HUES64 (cell line): ENCODE data around the gene HSH2D.

Experiments used
- H3K27ac ChIP-seq: 2 replicates; pipeline ENCODE4 v1.7.0; 2013; ENCODE audit warnings: low read depth, low read length, inconsistent platforms
- H3K27me3 ChIP-seq: 2 replicates; pipeline ENCODE4 v1.6.1; 2013; ENCODE audit warnings: mild to moderate bottlenecking, low read length; ENCODE audit not compliant: insufficient read depth
- H3K36me3 ChIP-seq: 2 replicates; pipeline ENCODE4 v1.6.1; 2013; ENCODE audit warnings: mild to moderate bottlenecking, low read length; ENCODE audit not compliant: insufficient read depth
- H3K4me1 ChIP-seq: 2 replicates; pipeline ENCODE4 v1.6.1; 2013; ENCODE audit warnings: mild to moderate bottlenecking, low read length, moderate library complexity; ENCODE audit not compliant: insufficient read depth
- H3K4me3 ChIP-seq: 2 replicates; pipeline ENCODE4 v1.5.1; 2013; ENCODE audit warnings: mild to moderate bottlenecking, low read length, moderate library complexity
- H3K9ac ChIP-seq: 2 replicates; pipeline ENCODE4 v1.6.1; 2013; ENCODE audit warnings: mild to moderate bottlenecking, low read depth, low read length
- H3K9me3 ChIP-seq: 2 replicates; pipeline ENCODE4 v1.6.1; 2013; ENCODE audit warnings: low read depth, low read length; ENCODE audit not compliant: insufficient read depth
- WGBS: fragments of 150-250, 120-280 bp; methylation state at CpG from one replicate; pipeline ENCODE4 v1.1.7; 2013; ENCODE audit warnings: missing lambda C conversion rate; 5-methylcytosine and 5-hydroxymethylcytosine counted together

Gene HSH2D

DNA sequence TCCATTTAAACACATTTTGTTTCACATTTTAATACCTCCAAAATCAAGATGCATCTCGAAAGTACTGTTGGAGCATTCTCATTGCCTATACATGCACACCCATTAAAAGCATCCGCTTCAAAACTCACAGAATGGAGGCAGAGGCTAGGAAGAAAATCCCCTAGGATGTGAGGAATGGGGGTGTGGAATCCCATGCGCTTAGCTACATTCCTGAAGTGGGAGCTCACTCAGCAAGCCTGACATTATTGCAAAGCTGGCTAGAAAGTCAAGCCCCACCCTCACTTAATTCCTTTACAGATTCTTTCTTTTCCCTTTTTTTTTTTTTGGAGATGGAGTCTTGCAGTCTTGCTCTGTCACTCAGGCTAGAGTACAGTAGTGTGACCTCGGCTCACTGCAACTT lies 37.1 kb downstream of the HSH2D start:
- no peaks in the 10 kb centered on the region for H3K4me1 ChIP-seq
- H3K27me3 ChIP-seq = no peaks in the 10 kb centered on the region
- WGBS = 79% methylated on average over 4 of the region's 4 CpGs
- H3K9ac ChIP-seq = no peak overlapping the region
- no peaks in the 10 kb centered on the region for H3K36me3 ChIP-seq
- H3K9me3 ChIP-seq = 0 out of 2 replicates have a peak, but pooled peaks cover under 1% of the 10 kb centered on the region
- H3K4me3 ChIP-seq = no peak overlapping the region
- H3K27ac ChIP-seq = no peak overlapping the region

DNA sequence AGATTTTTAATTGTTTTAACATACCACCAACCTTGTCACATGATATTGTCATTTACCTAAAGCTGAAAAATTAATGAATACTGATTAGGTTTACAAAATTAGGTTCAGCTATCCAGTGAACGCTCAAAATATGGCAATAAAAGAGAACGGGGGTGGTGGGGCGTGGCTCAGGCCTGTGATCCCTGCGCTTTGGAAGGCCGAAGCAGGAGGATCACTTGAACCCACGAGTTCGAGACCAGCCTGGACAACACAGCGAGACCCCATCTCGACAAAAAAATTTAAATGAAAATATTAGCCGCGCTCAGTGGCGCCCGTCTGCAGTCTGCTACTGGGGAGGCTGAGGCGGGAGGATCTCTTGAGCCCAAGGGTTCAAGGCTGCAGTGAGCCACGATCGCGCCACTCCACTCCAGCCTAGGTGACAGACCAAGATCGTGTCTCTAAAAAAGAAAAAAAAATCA lies 41.2 kb downstream of the HSH2D start:
- Histone ChIP-seq H3K27ac (no peak overlapping the region), H3K9ac (no peak overlapping the region), H3K36me3 (peaks cover 24% of the 10 kb centered on the region), H3K4me1 (no peaks in the 10 kb centered on the region), H3K4me3 (peak overlapping the region; percentile 73), H3K27me3 (no peaks in the 10 kb centered on the region), H3K9me3 (no peaks in the 10 kb centered on the region)
- 72% methylated on average over 18 of the region's 18 CpGs for WGBS

DNA sequence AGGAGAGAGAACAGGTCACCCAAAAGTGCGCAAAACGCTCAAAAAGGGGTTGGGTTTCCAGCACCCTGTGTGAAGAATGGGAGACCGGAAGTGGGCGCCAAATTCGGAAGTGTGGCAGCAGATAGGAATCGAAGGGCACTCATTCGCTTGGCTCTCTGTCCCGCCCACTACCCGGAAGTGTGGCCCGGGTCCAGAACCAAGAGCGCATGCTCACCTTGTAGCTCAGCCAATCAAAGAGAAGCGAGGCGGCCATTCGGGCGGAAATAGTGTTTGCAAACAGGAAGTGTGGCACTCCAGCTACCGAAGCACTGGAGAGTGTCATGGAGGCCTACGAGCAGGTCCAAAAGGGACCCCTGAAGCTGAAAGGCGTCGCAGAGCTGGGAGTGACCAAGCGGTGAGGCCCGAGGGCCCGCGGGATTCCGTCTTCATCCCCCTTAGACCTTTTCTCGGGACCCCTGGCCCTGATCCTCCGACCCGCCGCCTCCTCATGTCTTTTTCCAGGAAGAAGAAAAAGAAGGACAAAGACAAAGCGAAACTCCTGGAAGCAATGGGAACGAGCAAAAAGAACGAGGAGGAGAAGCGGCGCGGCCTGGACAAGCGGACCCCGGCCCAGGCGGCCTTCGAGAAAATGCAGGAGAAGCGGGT lies 41.8 kb downstream of the HSH2D start, which contains the start of gene FAM32A:
TSS of gene FAM32A (plus strand) at position 288 of the 645 bp plus-strand sequence. CDS start at position 321, 33 bp downstream.
- Histone ChIP-seq H3K36me3 (peaks cover 29% of the 10 kb centered on the region), H3K4me3 (peak within 1 kb of the TSS; percentile 73), H3K4me1 (no peaks in the 10 kb centered on the region), H3K27me3 (no peaks in the 10 kb centered on the region), H3K9me3 (no peaks in the 10 kb centered on the region), H3K27ac (peak within 1 kb of the TSS; percentile 79), H3K9ac (peak within 1 kb of the TSS; percentile 90)
- WGBS = under 1% methylated on average over 39 of the region's 39 CpGs

DNA sequence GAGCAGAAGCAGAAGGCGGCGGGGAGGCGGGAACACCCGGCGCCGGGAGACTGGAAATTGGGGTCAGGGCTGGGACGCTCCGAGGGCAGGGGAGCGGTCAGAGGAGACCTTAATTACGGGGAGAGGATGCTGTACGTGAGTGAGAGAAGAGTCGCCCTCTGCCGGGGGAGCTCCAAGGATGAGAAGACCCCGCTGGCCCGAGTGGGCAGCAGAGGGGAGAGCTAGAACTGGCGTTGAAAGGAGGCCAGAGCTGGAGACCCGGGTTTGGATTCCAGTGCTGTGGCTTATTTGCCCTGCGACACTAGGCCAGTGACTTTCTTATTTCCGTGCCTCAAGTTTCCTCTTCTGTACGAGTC lies 42.3 kb downstream of the HSH2D start:
- WGBS = 4% methylated on average over 20 of the region's 20 CpGs
- Histone ChIP-seq H3K36me3 (peaks cover 34% of the 10 kb centered on the region), H3K27ac (peak overlapping the region; percentile 79), H3K27me3 (no peaks in the 10 kb centered on the region), H3K9ac (peak overlapping the region; percentile 90), H3K9me3 (no peaks in the 10 kb centered on the region), H3K4me3 (peak overlapping the region; percentile 73), H3K4me1 (no peaks in the 10 kb centered on the region)

DNA sequence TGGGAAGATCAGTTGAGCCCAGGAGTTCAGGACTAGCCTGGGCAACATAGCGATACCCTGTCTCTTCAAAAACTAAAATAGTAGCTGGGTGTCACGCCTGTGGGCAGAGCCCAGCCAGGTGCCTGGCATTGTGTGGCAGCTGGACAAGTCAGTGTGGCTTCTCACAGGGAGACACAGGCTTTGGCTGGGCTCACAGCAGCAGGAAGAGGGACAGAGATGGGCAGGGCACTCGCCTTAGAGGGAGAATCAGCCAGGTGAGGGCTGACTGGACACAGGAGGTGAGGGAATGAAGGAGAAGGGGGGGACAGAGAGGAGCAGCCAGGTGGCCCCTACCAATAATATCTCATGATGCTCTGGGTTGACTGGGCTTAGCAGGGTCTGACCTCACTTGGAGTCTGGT lies 45.0 kb downstream of the HSH2D start:
- Histone ChIP-seq H3K27ac (no peak overlapping the region), H3K36me3 (peaks cover 51% of the 10 kb centered on the region), H3K9me3 (no peaks in the 10 kb centered on the region), H3K9ac (no peak overlapping the region), H3K27me3 (no peaks in the 10 kb centered on the region), H3K4me1 (no peaks in the 10 kb centered on the region), H3K4me3 (no peak overlapping the region)
- 92% methylated on average over 3 of the region's 3 CpGs for WGBS

DNA sequence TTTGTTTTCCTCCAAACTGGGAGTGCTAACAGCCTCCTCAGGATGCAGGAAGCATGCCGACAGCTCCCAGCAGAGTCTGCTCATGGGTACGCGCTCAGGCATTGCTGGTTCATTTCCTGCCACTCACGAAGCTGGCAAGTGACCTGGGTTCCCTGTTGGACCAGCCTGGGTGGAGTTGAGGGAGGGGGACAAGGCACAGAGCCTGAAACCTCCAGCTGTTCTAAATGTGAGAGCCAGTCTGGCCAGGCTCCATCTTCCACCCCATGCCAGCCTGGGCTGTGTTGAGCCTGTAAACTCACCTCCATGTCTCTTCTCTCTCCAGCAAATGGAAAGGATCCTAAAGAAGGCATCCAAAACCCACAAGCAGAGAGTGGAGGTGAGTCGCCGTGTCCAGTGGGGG lies 46.7 kb downstream of the HSH2D start:
- H3K36me3 ChIP-seq = peaks cover 51% of the 10 kb centered on the region

DNA sequence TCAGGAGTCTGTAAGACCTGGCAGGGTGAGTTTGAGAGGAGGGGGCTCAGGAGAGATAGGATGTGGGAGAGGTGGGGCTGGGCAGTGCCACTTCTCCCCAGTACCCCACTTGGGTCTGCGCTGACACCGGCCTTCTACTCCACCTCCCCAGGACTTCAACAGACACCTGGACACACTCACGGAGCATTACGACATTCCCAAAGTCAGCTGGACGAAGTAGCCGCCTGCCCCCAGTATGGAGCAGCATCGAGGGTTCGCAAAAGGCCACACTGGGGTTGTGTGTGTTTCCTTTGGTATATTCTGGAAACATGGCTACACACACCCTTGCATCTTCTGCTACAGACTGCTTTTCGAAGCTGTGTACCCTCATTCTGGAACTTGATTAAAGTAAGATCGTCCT lies 47.3 kb downstream of the HSH2D start:
- Histone ChIP-seq H3K27me3 (no peaks in the 10 kb centered on the region), H3K27ac (no peak overlapping the region), H3K9ac (no peak overlapping the region), H3K4me1 (no peaks in the 10 kb centered on the region), H3K36me3 (peaks cover 51% of the 10 kb centered on the region), H3K9me3 (no peaks in the 10 kb centered on the region), H3K4me3 (no peak overlapping the region)
- WGBS = 95% methylated on average over 10 of the region's 10 CpGs

More for the DNA sequence above, 46.7 kb downstream of the HSH2D start:
- Histone ChIP-seq H3K27ac (no peak overlapping the region), H3K4me1 (no peaks in the 10 kb centered on the region), H3K9ac (no peak overlapping the region), H3K27me3 (no peaks in the 10 kb centered on the region), H3K9me3 (no peaks in the 10 kb centered on the region), H3K4me3 (no peak overlapping the region)
- WGBS = 98% methylated on average over 6 of the region's 6 CpGs

DNA sequence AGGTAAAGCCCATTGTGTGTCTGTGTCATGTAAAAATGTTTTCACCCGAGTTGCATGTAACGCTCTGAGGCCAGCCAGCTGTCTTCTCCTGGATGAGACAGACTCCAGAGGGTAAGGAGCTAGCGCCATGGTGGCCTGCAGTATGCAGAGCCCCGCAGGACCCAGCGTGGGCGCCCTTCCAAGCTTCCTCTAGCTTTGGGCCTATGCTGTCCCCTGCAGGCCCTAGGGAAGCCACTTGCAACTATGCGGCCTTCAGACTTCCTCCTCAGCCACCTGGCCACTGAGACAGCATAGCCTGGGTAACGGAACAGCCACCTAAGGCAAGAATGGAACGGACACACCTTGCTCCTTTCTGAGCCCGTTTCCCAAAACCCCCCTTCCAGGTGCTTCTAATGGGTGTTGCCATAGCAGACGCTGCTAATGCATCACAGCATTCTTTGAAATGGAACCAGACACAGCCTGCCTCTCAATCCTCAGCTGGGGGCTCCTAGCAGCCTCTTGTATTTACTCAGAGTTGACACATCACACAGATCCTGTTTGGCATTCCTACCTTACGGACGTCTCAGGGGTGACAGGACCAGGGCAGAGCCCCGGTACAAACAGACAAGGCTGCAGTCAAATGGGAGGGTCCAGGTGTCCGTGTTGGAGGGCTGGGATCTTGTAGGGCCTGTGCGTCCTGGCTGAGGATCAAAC lies 47.9 kb downstream of the HSH2D start:
- Histone ChIP-seq H3K4me3 (no peak overlapping the region), H3K9ac (no peak overlapping the region), H3K4me1 (no peaks in the 10 kb centered on the region), H3K27me3 (no peaks in the 10 kb centered on the region), H3K36me3 (peaks cover 51% of the 10 kb centered on the region), H3K9me3 (no peaks in the 10 kb centered on the region), H3K27ac (no peak overlapping the region)
- WGBS = 94% methylated on average over 16 of the region's 16 CpGs

DNA sequence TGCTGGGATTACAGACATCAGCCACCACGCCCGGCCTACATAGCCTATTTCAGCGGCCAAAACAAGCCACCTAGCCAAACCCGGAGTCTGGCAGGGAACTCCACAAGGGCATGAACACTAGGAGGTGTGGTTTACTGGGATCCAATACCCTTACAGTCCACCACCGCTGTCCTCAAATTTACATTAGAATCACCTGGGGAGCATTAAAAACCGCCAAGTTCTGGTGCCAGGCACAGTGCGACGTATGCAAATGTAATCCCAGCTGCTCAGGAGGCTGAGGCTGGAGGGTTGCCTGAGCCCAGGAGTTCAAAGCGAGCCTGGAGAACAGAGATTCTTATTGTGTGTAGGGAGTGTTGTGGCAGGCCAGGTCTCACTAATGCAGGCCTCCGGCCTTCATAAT lies 50.0 kb downstream of the HSH2D start:
- Histone ChIP-seq H3K9ac (no peak overlapping the region), H3K9me3 (no peaks in the 10 kb centered on the region), H3K4me1 (peaks cover 5% of the 10 kb centered on the region; the same call in 1 of the 2 replicates), H3K27ac (no peak overlapping the region), H3K36me3 (peaks cover 37% of the 10 kb centered on the region), H3K27me3 (no peaks in the 10 kb centered on the region), H3K4me3 (no peak overlapping the region)
- 60% methylated on average over 10 of the region's 10 CpGs for WGBS

DNA sequence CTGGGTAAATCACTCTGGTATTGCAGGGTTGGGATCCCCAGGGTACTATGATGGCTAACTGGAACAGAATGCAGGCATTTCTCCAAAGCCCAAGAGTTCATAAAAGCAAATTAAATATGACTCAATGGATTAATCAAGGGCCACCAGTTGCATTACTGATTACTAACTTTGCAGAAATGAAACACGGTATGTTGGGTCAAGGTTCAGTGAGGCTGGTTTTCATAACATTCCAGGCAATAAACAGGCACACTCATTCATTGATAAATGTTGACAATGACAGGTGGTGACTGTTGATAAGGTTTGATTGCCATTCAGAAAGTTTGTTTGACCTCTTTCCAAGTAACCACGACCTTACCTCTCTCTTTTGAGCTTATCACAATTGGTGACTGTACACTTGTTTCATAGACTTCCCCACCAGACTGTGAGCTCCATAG lies 53.7 kb downstream of the HSH2D start:
- H3K27me3 ChIP-seq = no peaks in the 10 kb centered on the region
- H3K9me3 ChIP-seq = no peaks in the 10 kb centered on the region
- peaks cover 5% of the 10 kb centered on the region; the same call in 1 of the 2 replicates for H3K4me1 ChIP-seq
- H3K27ac ChIP-seq = peak overlapping the region; percentile 3; the same call in 1 of the 2 replicates
- peaks cover 2% of the 10 kb centered on the region; the same call in 1 of the 2 replicates for H3K36me3 ChIP-seq
- peak overlapping the region; percentile 94 for H3K4me3 ChIP-seq
- WGBS = 61% methylated on average over 2 of the region's 2 CpGs
- H3K9ac ChIP-seq = peak overlapping the region; percentile 57

DNA sequence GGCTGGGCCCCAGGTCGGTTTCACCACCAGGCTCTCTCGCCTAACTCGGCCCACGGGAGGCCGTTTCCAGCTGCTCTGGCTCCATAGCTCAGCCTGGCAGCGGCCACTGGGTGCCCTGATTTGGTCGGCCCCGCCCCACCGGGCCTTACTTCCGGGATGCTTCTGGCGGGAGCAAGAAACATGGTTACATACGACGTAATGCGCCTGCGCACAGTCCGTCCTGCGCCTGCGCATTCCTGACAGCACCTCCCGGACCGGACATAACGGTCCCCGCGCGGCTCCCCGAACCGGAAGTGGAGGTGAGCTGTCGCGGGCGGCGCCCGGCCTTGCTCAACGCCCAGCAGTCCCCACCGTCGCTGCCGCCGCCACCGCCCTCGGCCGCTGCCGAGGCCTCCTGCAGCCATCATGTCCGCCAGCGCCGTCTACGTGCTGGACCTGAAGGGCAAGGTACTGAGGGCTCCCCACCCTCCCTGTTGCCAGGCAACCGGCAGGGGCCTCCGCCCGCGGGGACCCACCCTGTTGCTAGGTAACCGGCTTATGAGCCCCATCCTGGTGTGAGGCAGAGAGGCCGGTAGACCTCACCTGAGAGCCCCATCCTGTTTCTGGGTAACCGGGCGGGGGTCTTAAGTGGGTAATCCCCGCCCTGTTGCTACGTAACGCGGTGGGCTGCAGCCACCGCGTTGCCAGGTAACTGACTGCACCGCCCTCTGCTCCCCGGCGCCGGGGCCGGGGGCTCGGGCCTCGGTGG lies 54.3 kb downstream of the HSH2D start, which contains the start of gene AP1M1:
TSS of gene AP1M1 (plus strand) at position 290 of the 748 bp plus-strand sequence. CDS start at position 406, 116 bp downstream.
- Histone ChIP-seq H3K9me3 (no peaks in the 10 kb centered on the region), H3K27ac (peak within 1 kb of the TSS; percentile 51), H3K27me3 (no peaks in the 10 kb centered on the region), H3K9ac (peak within 1 kb of the TSS; percentile 75), H3K4me3 (peak within 1 kb of the TSS; percentile 94), H3K36me3 (no peaks in the 10 kb centered on the region), H3K4me1 (peaks cover 5% of the 10 kb centered on the region; the same call in 1 of the 2 replicates)
- WGBS = under 1% methylated on average over 65 of the region's 65 CpGs
